SK-N-SH (cell line): Measurements from ENCODE around the gene SDCCAG8. TPM values are rescaled to one million over a fixed set of nuclear protein-coding genes. Genes with fewer than 3 reads are reported as not detected.

ENCODE experiments used
- CTCF ChIA-PET: fragments of 300-600, 350-600 bp; formaldehyde crosslinking; extraction: SDS; loops from one replicate; lab custom pipeline; 2021; lab: Yijun Ruan, JAX
- POLR2A ChIA-PET: fragments of 350-600 bp; sonication (Branson Sonifier 250); formaldehyde crosslinking; extraction: SDS; loops from one replicate; lab custom pipeline; 2020; ENCODE audit warnings: antibody characterized with exemption, inconsistent platforms; lab: Yijun Ruan, JAX
- DNase-seq: peaks from one replicate; pipeline ENCODE4 v3.0.0; 2012
- H2AFZ ChIP-seq: fragments of 200-600 bp; sonication (generic); 2 replicates; pipeline ENCODE4 v1.8.1; 2016; ENCODE audit warnings: antibody characterized with exemption, mild to moderate bottlenecking, low read depth
- H3F3A ChIP-seq: fragments of 200-600 bp; sonication (generic); replicated peaks from 2 replicates; pipeline ENCODE3; 2016; ENCODE audit warnings: antibody characterized with exemption, mild to moderate bottlenecking; ENCODE audit not compliant: insufficient read depth
- H3K27ac ChIP-seq, 2 experiments: fragments of 200-500 bp in 1 of 2; fragments of 200-600 bp in 1 of 2; sonication (Bioruptor generic) in 1 of 2; sonication (generic), shearing (Covaris generic) in 1 of 2; 2 replicates each; pipeline versions ENCODE4 v1.5.1 to v1.6.1; 2014 to 2016; ENCODE audit warnings: low read depth in 2 of 2, inconsistent platforms in 1 of 2, low read length in 1 of 2, mild to moderate bottlenecking in 1 of 2, mixed read lengths in 1 of 2
- H3K27me3 ChIP-seq: fragments of 200-600 bp; sonication (generic), shearing (Covaris generic); 2 replicates; pipeline ENCODE4 v1.6.1; 2016; ENCODE audit warnings: mixed run types; ENCODE audit not compliant: insufficient read depth
- H3K36me3 ChIP-seq, 2 experiments: fragments of 200-500 bp in 1 of 2; fragments of 200-600 bp in 1 of 2; sonication (Bioruptor generic) in 1 of 2; sonication (generic) in 1 of 2; replicated peaks in 1 of 2; 2 replicates each; pipeline versions ENCODE3 to v1.5.1; 2014 to 2016; ENCODE audit warnings: low read length in 1 of 2, mild to moderate bottlenecking in 1 of 2; ENCODE audit not compliant: insufficient read depth in 2 of 2, control insufficient read depth in 1 of 2
- H3K4me1 ChIP-seq, 2 experiments: fragments of 200-500 bp in 1 of 2; fragments of 200-600 bp in 1 of 2; sonication (Bioruptor generic) in 1 of 2; sonication (generic), shearing (Covaris generic) in 1 of 2; 2 replicates each; pipeline versions ENCODE4 v1.5.1 to v1.6.1; 2014 to 2016; ENCODE audit warnings: low read depth in 1 of 2, low read length in 1 of 2, mixed run types in 1 of 2; ENCODE audit not compliant: insufficient read depth in 2 of 2, control insufficient read depth in 1 of 2
- H3K4me2 ChIP-seq: fragments of 200-600 bp; sonication (generic), shearing (Covaris generic); 2 replicates; pipeline ENCODE4 v1.6.1; 2017; ENCODE audit warnings: mixed run types
- H3K4me3 ChIP-seq, 2 experiments: fragments of 200-500 bp in 1 of 2; fragments of 200-600 bp in 1 of 2; sonication (Bioruptor generic) in 1 of 2; sonication (generic), shearing (Covaris generic) in 1 of 2; 2 replicates each; pipeline versions ENCODE4 v1.5.1 to v1.8.1; 2014 to 2016; ENCODE audit warnings: low read depth in 2 of 2, inconsistent platforms in 1 of 2, low read length in 1 of 2, mild to moderate bottlenecking in 1 of 2, mixed read lengths in 1 of 2, moderate library complexity in 1 of 2
- H3K79me2 ChIP-seq: fragments of 200-600 bp; sonication (generic); 2 replicates; pipeline ENCODE4 v1.8.1; 2017; ENCODE audit warnings: mild to moderate bottlenecking; ENCODE audit not compliant: insufficient read depth
- H3K9ac ChIP-seq: fragments of 200-600 bp; sonication (generic); 2 replicates; pipeline ENCODE4 v1.6.1; 2017; ENCODE audit warnings: mixed run types
- H3K9me2 ChIP-seq: fragments of 200-600 bp; sonication (generic); 2 replicates; pipeline ENCODE4 v1.6.1; 2017; ENCODE audit warnings: mixed run types
- H3K9me3 ChIP-seq: fragments of 200-600 bp; sonication (generic); 2 replicates; pipeline ENCODE4 v1.6.1; 2017; ENCODE audit warnings: mixed run types, mild to moderate bottlenecking, moderate library complexity
- H4K20me1 ChIP-seq: fragments of 200-600 bp; sonication (generic); 2 replicates; pipeline ENCODE4 v1.6.1; 2017; ENCODE audit warnings: mild to moderate bottlenecking, mixed run types; ENCODE audit not compliant: insufficient read depth
- CHD2 ChIP-seq: fragments of 150-350 bp; IDR thresholded peaks from 2 replicates; pipeline ENCODE4 v1.6.1; 2018; ENCODE audit warnings: low read length; ENCODE audit not compliant: partially characterized antibody
- ELF1 ChIP-seq: IDR thresholded peaks from 2 replicates; pipeline ENCODE4 v1.4.0; 2012
- EZH2phosphoT487 ChIP-seq: fragments of 200-600 bp; sonication (generic); IDR thresholded peaks from 2 replicates; pipeline ENCODE4 v1.6.1; 2017; ENCODE audit warnings: low read depth, mixed run types, mild to moderate bottlenecking, antibody characterized with exemption, moderate library complexity, borderline replicate concordance
- FOSL2 ChIP-seq: IDR thresholded peaks from 2 replicates; pipeline ENCODE4 v1.4.0; 2012; ENCODE audit warnings: low read depth, mild to moderate bottlenecking, moderate library complexity, borderline replicate concordance
- FOXM1 ChIP-seq: IDR thresholded peaks from 2 replicates; pipeline ENCODE4 v1.4.0; 2012; ENCODE audit warnings: low read depth, mild to moderate bottlenecking
- JUND ChIP-seq: IDR thresholded peaks from 2 replicates; pipeline ENCODE4 v1.4.0; 2012
- MXI1 ChIP-seq: IDR thresholded peaks from 2 replicates; pipeline ENCODE4 v1.6.1; 2012; ENCODE audit warnings: mild to moderate bottlenecking, low read depth, low read length, improper control_type of control experiment
- NRF1 ChIP-seq: IDR thresholded peaks from 2 replicates; pipeline ENCODE4 v1.6.1; 2012; ENCODE audit warnings: low read depth, mild to moderate bottlenecking, low read length
- PBX3 ChIP-seq: IDR thresholded peaks from 2 replicates; pipeline ENCODE4; 2012
- RXRA ChIP-seq: IDR thresholded peaks from 2 replicates; pipeline ENCODE4 v1.4.0; 2012; ENCODE audit warnings: low read depth, mild to moderate bottlenecking, borderline replicate concordance
- SMC3 ChIP-seq: IDR thresholded peaks from 2 replicates; pipeline ENCODE4 v1.6.1; 2012; ENCODE audit warnings: low read depth, low read length, improper control_type of control experiment
- TCF12 ChIP-seq: IDR thresholded peaks from 2 replicates; pipeline ENCODE4 v1.4.0; 2012
- USF1 ChIP-seq: IDR thresholded peaks from 2 replicates; pipeline ENCODE4 v1.4.0; 2012; ENCODE audit warnings: low read depth, borderline replicate concordance
- YY1 ChIP-seq: IDR thresholded peaks from 2 replicates; pipeline ENCODE4 v1.4.0; 2012; ENCODE audit warnings: low read depth, mild to moderate bottlenecking
- WGBS: methylation state at CpG from one replicate; pipeline ENCODE4 v1.1.6; 2017; ENCODE audit warnings: low lambda C conversion rate; 5-methylcytosine and 5-hydroxymethylcytosine counted together
- polyA plus RNA-seq, 3 experiments: library from polyadenylated mRNA; depleted of rRNA; stranded (reverse); fragments of >200 nt; gene quantifications; 2 replicates each; pipeline ENCODE4 v1.2.3, GENCODE V29; 2012
- TF ChIP-seq, protein P1 (sequence below): IDR thresholded peaks from 2 replicates; pipeline ENCODE4 v1.4.0; 2012; ENCODE audit warnings: low read depth
- TF ChIP-seq, protein P2 (sequence below): IDR thresholded peaks from 2 replicates; pipeline ENCODE4 v1.4.0; 2012; ENCODE audit warnings: low read depth, borderline replicate concordance

SDCCAG8 gene
- polyA plus RNA-seq, 1 of the 3 experiments (the other 2 are of a cell fraction) = 22.7 TPM

DNA sequence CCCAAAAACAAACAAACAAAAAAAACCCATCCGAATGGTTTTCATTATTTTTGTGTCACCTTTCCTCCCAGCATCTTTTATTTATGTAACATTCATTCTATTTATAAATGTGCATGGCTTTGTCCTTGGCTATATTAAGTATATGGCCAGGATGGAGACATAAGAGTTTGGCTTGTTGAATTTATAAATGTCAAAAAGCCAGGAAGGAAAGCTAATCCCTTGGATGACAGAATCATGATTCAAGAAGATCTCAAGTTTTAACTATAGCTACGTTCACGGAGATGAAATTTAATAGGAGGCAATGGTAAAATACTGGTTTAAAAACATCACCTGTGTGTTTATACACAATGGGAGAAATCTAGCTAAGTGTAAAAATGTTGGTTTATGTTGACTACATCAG is 5.7 kb upstream of the SDCCAG8 start:
- Histone ChIP-seq H3K36me3 (peaks cover 0 to 36% of the 10 kb centered on the region in 2 experiments), H3F3A (peaks cover 32% of the 10 kb centered on the region), H4K20me1 (peaks cover 80% of the 10 kb centered on the region), H3K4me3 (no peak overlapping the region; a peak in 1 of 4 replicates), H3K9ac (no peak overlapping the region), H3K4me2 (peak overlapping the region; percentile 83), H3K9me2 (no peaks in the 10 kb centered on the region), H3K4me1 (peaks cover 3 to 27% of the 10 kb centered on the region in 2 experiments; a peak in 3 of 4 replicates), H3K9me3 (no peaks in the 10 kb centered on the region), H2AFZ (no peak overlapping the region), H3K27me3 (no peaks in the 10 kb centered on the region), H3K27ac (peak overlapping the region; percentile 97 to 100; a peak in 3 of 4 replicates), H3K79me2 (peaks cover 94% of the 10 kb centered on the region)
- WGBS = 78% methylated on average over 3 of the region's 3 CpGs
- ChIA-PET CTCF (interaction anchor here (1.1 kb wide), 1 partner anchor 14 kb away, joined by 3 read pairs; no protein-coding TSS in a partner anchor), POLR2A (no interaction called here)
- no peak for DNase-seq
- TF ChIP-seq PBX3 = no peak
- no peak for TF ChIP-seq TCF12
- TF ChIP-seq CHD2 = no peak
- no peak for TF ChIP-seq NRF1
- TF ChIP-seq USF1 = no peak
- no peak for TF ChIP-seq YY1
- no peak for TF ChIP-seq SMC3
- TF ChIP-seq JUND = no peak
- TF ChIP-seq MXI1 = no peak
- TF ChIP-seq FOXM1 = no peak
- TF ChIP-seq, protein P1, sequence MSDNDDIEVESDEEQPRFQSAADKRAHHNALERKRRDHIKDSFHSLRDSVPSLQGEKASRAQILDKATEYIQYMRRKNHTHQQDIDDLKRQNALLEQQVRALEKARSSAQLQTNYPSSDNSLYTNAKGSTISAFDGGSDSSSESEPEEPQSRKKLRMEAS = no peak
- TF ChIP-seq, protein P2, sequence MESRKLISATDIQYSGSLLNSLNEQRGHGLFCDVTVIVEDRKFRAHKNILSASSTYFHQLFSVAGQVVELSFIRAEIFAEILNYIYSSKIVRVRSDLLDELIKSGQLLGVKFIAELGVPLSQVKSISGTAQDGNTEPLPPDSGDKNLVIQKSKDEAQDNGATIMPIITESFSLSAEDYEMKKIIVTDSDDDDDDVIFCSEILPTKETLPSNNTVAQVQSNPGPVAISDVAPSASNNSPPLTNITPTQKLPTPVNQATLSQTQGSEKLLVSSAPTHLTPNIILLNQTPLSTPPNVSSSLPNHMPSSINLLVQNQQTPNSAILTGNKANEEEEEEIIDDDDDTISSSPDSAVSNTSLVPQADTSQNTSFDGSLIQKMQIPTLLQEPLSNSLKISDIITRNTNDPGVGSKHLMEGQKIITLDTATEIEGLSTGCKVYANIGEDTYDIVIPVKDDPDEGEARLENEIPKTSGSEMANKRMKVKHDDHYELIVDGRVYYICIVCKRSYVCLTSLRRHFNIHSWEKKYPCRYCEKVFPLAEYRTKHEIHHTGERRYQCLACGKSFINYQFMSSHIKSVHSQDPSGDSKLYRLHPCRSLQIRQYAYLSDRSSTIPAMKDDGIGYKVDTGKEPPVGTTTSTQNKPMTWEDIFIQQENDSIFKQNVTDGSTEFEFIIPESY = no peak
- no peak for TF ChIP-seq EZH2phosphoT487
- TF ChIP-seq ELF1 = no peak

GRCh38 chr1:243251539-243251938 is 4.3 kb upstream of the SDCCAG8 start:
- TF ChIP-seq RXRA = no peak
- no peak for TF ChIP-seq EZH2phosphoT487
- no peak for TF ChIP-seq FOSL2
- CTCF ChIA-PET = no interaction called here

More at GRCh38 chr1:243251539-243251938, 4.3 kb upstream of the SDCCAG8 start:
- H3K79me2 ChIP-seq = peaks cover 87% of the 10 kb centered on the region
- H3K36me3 ChIP-seq = peaks cover 0 to 27% of the 10 kb centered on the region in 2 experiments
- peak overlapping the region; percentile 93 for H3K9ac ChIP-seq
- WGBS = 37% methylated on average over 1 of the region's 1 CpG
- H2AFZ ChIP-seq = no peak overlapping the region
- H3K4me3 ChIP-seq = peak overlapping the region; percentile 83 to 97; a peak in 3 of 4 replicates
- H3K27ac ChIP-seq = peak overlapping the region; percentile 97 to 100
- peak overlapping the region; percentile 83 for H3K4me2 ChIP-seq
- H3F3A ChIP-seq = peaks cover 35% of the 10 kb centered on the region
- no peaks in the 10 kb centered on the region for H3K9me2 ChIP-seq
- H3K9me3 ChIP-seq = no peaks in the 10 kb centered on the region
- H3K4me1 ChIP-seq = peaks cover 3 to 27% of the 10 kb centered on the region in 2 experiments; a peak in 3 of 4 replicates
- POLR2A ChIA-PET = no interaction called here
- peaks cover 66% of the 10 kb centered on the region for H4K20me1 ChIP-seq
- no peak for DNase-seq
- H3K27me3 ChIP-seq = no peaks in the 10 kb centered on the region
